Smooth muscle cell (in vitro differentiated cells): ENCODE data around the gene BEX1. TPM values are rescaled to one million over a fixed set of nuclear protein-coding genes. Genes with fewer than 3 reads are reported as not detected.

Experiments used
- DNase-seq: peaks from one replicate; lab custom pipeline; 2025; ENCODE audit not compliant: unreplicated experiment; lab: John Stamatoyannopoulos, UW
- H2AFZ ChIP-seq: fragments of 200-600 bp; sonication (generic); 2 replicates; pipeline ENCODE4 v1.6.0; 2016; ENCODE audit warnings: antibody characterized with exemption, low read depth, mild to moderate bottlenecking
- H3F3A ChIP-seq: fragments of 200-600 bp; sonication (generic); 2 replicates; pipeline ENCODE4 v1.6.0; 2017; ENCODE audit warnings: antibody characterized with exemption, low read depth
- H3K27ac ChIP-seq: fragments of 200-600 bp; sonication (generic); 2 replicates; pipeline ENCODE4 v1.5.1; 2016; ENCODE audit warnings: low read depth, mild to moderate bottlenecking
- H3K27me3 ChIP-seq: fragments of 200-600 bp; sonication (generic); 2 replicates; pipeline ENCODE4 v1.6.1; 2016; ENCODE audit warnings: low read depth, mild to moderate bottlenecking
- H3K36me3 ChIP-seq: fragments of 200-600 bp; sonication (generic); 2 replicates; pipeline ENCODE4 v1.5.1; 2016; ENCODE audit warnings: low read depth
- H3K4me1 ChIP-seq: fragments of 200-600 bp; sonication (generic); 2 replicates; pipeline ENCODE4 v1.5.1; 2016; ENCODE audit warnings: low read depth
- H3K4me2 ChIP-seq: fragments of 200-600 bp; sonication (generic); 2 replicates; pipeline ENCODE4 v1.6.0; 2016; ENCODE audit warnings: mild to moderate bottlenecking
- H3K4me3 ChIP-seq: fragments of 200-600 bp; sonication (generic); 2 replicates; pipeline ENCODE4 v1.5.1; 2016; ENCODE audit warnings: mild to moderate bottlenecking
- H3K79me2 ChIP-seq: fragments of 200-600 bp; sonication (generic); 2 replicates; pipeline ENCODE4 v1.6.0; 2016; ENCODE audit warnings: low read depth, mild to moderate bottlenecking
- H3K9ac ChIP-seq: fragments of 200-600 bp; sonication (generic); 2 replicates; pipeline ENCODE4 v1.6.0; 2016; ENCODE audit warnings: low read depth
- H3K9me3 ChIP-seq: fragments of 200-600 bp; sonication (generic); replicated peaks from 2 replicates; pipeline ENCODE4 v1.5.1; 2016; ENCODE audit warnings: low read depth
- H4K20me1 ChIP-seq: fragments of 200-600 bp; sonication (generic); 2 replicates; pipeline ENCODE4 v1.6.0; 2016; ENCODE audit warnings: low read depth
- CTCF ChIP-seq: fragments of 200-600 bp; sonication (generic); IDR thresholded peaks from 2 replicates; pipeline ENCODE4 v1.5.1; 2017; ENCODE audit warnings: borderline replicate concordance, mild to moderate bottlenecking, antibody characterized with exemption; ENCODE audit not compliant: insufficient read depth, poor library complexity, severe bottlenecking
- WGBS: methylation state at CpG from one replicate; pipeline ENCODE4 v1.1.7; 2016; ENCODE audit warnings: low lambda C conversion rate; 5-methylcytosine and 5-hydroxymethylcytosine counted together
- polyA plus RNA-seq: library from polyadenylated mRNA; unstranded; fragments of >200 nt; fragmentation: Nextera tagmentation; extraction: Ambion mirVana; gene quantifications from 2 replicates; pipeline ENCODE4 v1.2.1, GENCODE V29; 2016
- total RNA-seq: library from RNA; depleted of rRNA; stranded (reverse); fragments of >200 nt; gene quantifications from 2 replicates; pipeline ENCODE4 v1.2.3, GENCODE V29; 2014

Gene BEX1
- total and polyA plus RNA-seq, 2 experiments from 2014 or later: 4.1 to 11.1 TPM

GRCh38 chrX:103092942-103093341, 29.0 kb upstream of the BEX1 start, which contains the start of gene NXF3:
TSS of gene NXF3 (minus strand) at chrX:103093143. CDS start at chrX:103093023, 120 bp downstream.
- Histone ChIP-seq H3K79me2 (no peaks in the 10 kb centered on the region), H3K4me3 (no peak within 1 kb of the TSS), H3K27ac (no peak within 1 kb of the TSS), H4K20me1 (no peaks in the 10 kb centered on the region), H3K36me3 (no peaks in the 10 kb centered on the region), H3K27me3 (no peaks in the 10 kb centered on the region), H2AFZ (no peak within 1 kb of the TSS), H3K4me2 (no peak within 1 kb of the TSS), H3F3A (no peaks in the 10 kb centered on the region), H3K9ac (no peak within 1 kb of the TSS), H3K9me3 (no peaks in the 10 kb centered on the region), H3K4me1 (no peaks in the 10 kb centered on the region)
- no peak for DNase-seq
- WGBS: 80% methylated on average over 5 of the region's 5 CpGs
- TF ChIP-seq CTCF: no peak

- WGBS: 77% methylated on average over 4 of the region's 6 CpGs
- Histone ChIP-seq H3K4me3 (no peak overlapping the region), H4K20me1 (no peaks in the 10 kb centered on the region), H2AFZ (no peak overlapping the region), H3K4me2 (no peak overlapping the region), H3K4me1 (no peaks in the 10 kb centered on the region), H3K27ac (no peak overlapping the region), H3K27me3 (no peaks in the 10 kb centered on the region), H3K79me2 (no peaks in the 10 kb centered on the region), H3K36me3 (no peaks in the 10 kb centered on the region), H3F3A (no peaks in the 10 kb centered on the region), H3K9ac (no peak overlapping the region), H3K9me3 (no peaks in the 10 kb centered on the region)
- no peak for TF ChIP-seq CTCF
- no peak for DNase-seq
Measured at GRCh38 chrX:103081051-103081450, 17.1 kb upstream of the BEX1 start.

GRCh38 chrX:103073467-103073866, 9.5 kb upstream of the BEX1 start:
- H4K20me1 ChIP-seq: no peaks in the 10 kb centered on the region
- H3K27me3 ChIP-seq: no peaks in the 10 kb centered on the region
- H3K4me1 ChIP-seq: no peaks in the 10 kb centered on the region
- no peak overlapping the region for H2AFZ ChIP-seq
- no peaks in the 10 kb centered on the region for H3K9me3 ChIP-seq
- no peaks in the 10 kb centered on the region for H3K79me2 ChIP-seq
- TF ChIP-seq CTCF: no peak
- DNase-seq: no peak
- 35% methylated on average over 5 of the region's 5 CpGs for whole genome bisulfite sequencing
- no peaks in the 10 kb centered on the region for H3K36me3 ChIP-seq
- H3K9ac ChIP-seq: no peak overlapping the region
- H3K4me2 ChIP-seq: no peak overlapping the region
- no peak overlapping the region for H3K27ac ChIP-seq
- H3K4me3 ChIP-seq: no peak overlapping the region
- no peaks in the 10 kb centered on the region for H3F3A ChIP-seq

GRCh38 chrX:103066606-103067005, 2.6 kb upstream of the BEX1 start:
- no peak overlapping the region for H3K9ac ChIP-seq
- H3K4me1 ChIP-seq: no peaks in the 10 kb centered on the region
- WGBS: 90% methylated on average over 1 of the region's 1 CpG
- no peaks in the 10 kb centered on the region for H3F3A ChIP-seq
- no peaks in the 10 kb centered on the region for H3K79me2 ChIP-seq
- no peak overlapping the region for H3K27ac ChIP-seq
- H2AFZ ChIP-seq: no peak overlapping the region
- no peak for DNase-seq
- no peaks in the 10 kb centered on the region for H3K9me3 ChIP-seq
- H4K20me1 ChIP-seq: no peaks in the 10 kb centered on the region
- TF ChIP-seq CTCF: no peak
- H3K4me3 ChIP-seq: no peak overlapping the region
- no peaks in the 10 kb centered on the region for H3K27me3 ChIP-seq
- H3K4me2 ChIP-seq: no peak overlapping the region
- no peaks in the 10 kb centered on the region for H3K36me3 ChIP-seq
